GM18951 (cell line): Measurements from ENCODE around the gene LRP8.
"Not testable (repeated sequence)": the region's sequence is repeated elsewhere in the genome, so short reads cannot be mapped to it uniquely, and the experiment has no call there.

Experiments used
- POLR2A ChIP-seq: IDR thresholded peaks from 4 replicates; pipeline ENCODE4 v1.6.1; 2011; ENCODE audit warnings: mild to moderate bottlenecking; ENCODE audit not compliant: insufficient read length, insufficient read depth; ENCODE audit errors: extremely low read depth
- in situ Hi-C: fragments of 300-500 bp; cut with MboI; formaldehyde crosslinking; loops from one replicate; pipeline ENCODE4 v1.12.0; 2022; ENCODE audit warnings: low sequenced_read_pairs, mixed read lengths, inconsistent platforms; ENCODE audit not compliant: unreplicated experiment

Gene LRP8

GRCh38 chr1:53206735-53207379 is 121.0 kb downstream of the LRP8 start:
- in situ Hi-C loops: no loop called here
- no peak for TF ChIP-seq POLR2A

- in situ Hi-C loops: not testable (repeated sequence)
These were observed 121.7 kb downstream of the LRP8 start for GRCh38 chr1:53206083-53206685.

- in situ Hi-C loops: not testable (repeated sequence)
These were observed 122.4 kb downstream of the LRP8 start for GRCh38 chr1:53205496-53205895.

GRCh38 chr1:53203466-53203865 is 124.4 kb downstream of the LRP8 start:
- in situ Hi-C loops: no loop called here
- TF ChIP-seq POLR2A: no peak

GRCh38 chr1:53198241-53198651 is 129.6 kb downstream of the LRP8 start:
- in situ Hi-C loops: no loop called here
- TF ChIP-seq POLR2A: no peak

GRCh38 chr1:53197291-53198200 is 130.3 kb downstream of the LRP8 start:
- in situ Hi-C loops: no loop called here
- no peak for TF ChIP-seq POLR2A

GRCh38 chr1:53196485-53197290 is 131.2 kb downstream of the LRP8 start, which contains the start of gene CPT2:
Gene CPT2, plus strand, starts transcription at chr1:53196824. Its CDS starts 120 bp downstream, at chr1:53196944.
- in situ Hi-C loops: no loop called here
- TF ChIP-seq POLR2A: peak; percentile 98

- no peak for TF ChIP-seq POLR2A
- in situ Hi-C loops: no loop called here
These were observed 131.8 kb downstream of the LRP8 start for GRCh38 chr1:53196017-53196484.

GRCh38 chr1:53195246-53196016 is 132.4 kb downstream of the LRP8 start:
- TF ChIP-seq POLR2A: no peak
- in situ Hi-C loops: no loop called here
